OCI-LY7 (cell line): ENCODE results near the gene MAML3. TPM values are rescaled to one million over a fixed set of nuclear protein-coding genes. Genes with fewer than 3 reads are reported as not detected.

ENCODE experiments used
- BruUV-seq: library from RNA; stranded (reverse); fragments of 400-500 nt; replicated peaks from 2 replicates; lab custom pipeline; 2021; lab: Mats Ljungman, UMichigan
- CTCF ChIA-PET: fragments of 300-600 bp; sonication (Branson Sonifier 250); formaldehyde crosslinking; loops from one replicate; lab custom pipeline; 2022; ENCODE audit warnings: antibody characterized with exemption; ENCODE audit not compliant: unreplicated experiment; lab: Charles Lee
- POLR2A ChIA-PET: fragments of 300-600 bp; sonication (Branson Sonifier 250); formaldehyde crosslinking; loops from one replicate; lab custom pipeline; 2022; ENCODE audit warnings: antibody characterized with exemption; lab: Charles Lee
- DNase-seq: peaks from one replicate; pipeline ENCODE4 v3.0.0-alpha.2; 2015; ENCODE audit warnings: low spot score
- H2AFZ ChIP-seq: fragments of 200-600 bp; sonication (generic), shearing (Covaris generic); 2 replicates; pipeline ENCODE4 v1.6.1; 2014; ENCODE audit warnings: mild to moderate bottlenecking, antibody characterized with exemption, low read length, moderate library complexity
- H3K27ac ChIP-seq: fragments of 200-600 bp; sonication (generic); 2 replicates; pipeline ENCODE4 v1.5.1; 2014; ENCODE audit warnings: mixed run types, low read depth, mild to moderate bottlenecking, moderate library complexity, low read length, inconsistent platforms; ENCODE audit not compliant: poor library complexity, severe bottlenecking
- H3K36me3 ChIP-seq: fragments of 200-600 bp; sonication (generic); 2 replicates; pipeline ENCODE4 v1.6.1; 2014; ENCODE audit warnings: mild to moderate bottlenecking, antibody characterized with exemption, low read length, moderate library complexity, mixed read lengths; ENCODE audit not compliant: insufficient read depth
- H3K4me1 ChIP-seq: fragments of 200-600 bp; sonication (generic); 2 replicates; pipeline ENCODE4 v1.5.1; 2014; ENCODE audit warnings: mild to moderate bottlenecking, low read length; ENCODE audit not compliant: insufficient read depth, poor library complexity, severe bottlenecking
- H3K4me2 ChIP-seq: fragments of 200-600 bp; sonication (generic); 2 replicates; pipeline ENCODE4 v1.6.1; 2014; ENCODE audit warnings: mild to moderate bottlenecking, low read length
- H3K4me3 ChIP-seq: fragments of 200-600 bp; sonication (generic); 2 replicates; pipeline ENCODE4 v1.5.1; 2014; ENCODE audit warnings: mild to moderate bottlenecking, low read depth, low read length; ENCODE audit not compliant: poor library complexity, severe bottlenecking
- H3K79me2 ChIP-seq: fragments of 200-600 bp; sonication (generic); 2 replicates; pipeline ENCODE4 v1.6.1; 2016; ENCODE audit warnings: low read depth, mild to moderate bottlenecking, low read length, moderate library complexity, mixed read lengths; ENCODE audit not compliant: insufficient read depth
- H3K9me2 ChIP-seq: fragments of 200-600 bp; sonication (generic); 2 replicates; pipeline ENCODE4 v1.6.1; 2016; ENCODE audit warnings: mild to moderate bottlenecking, low read length, mixed read lengths; ENCODE audit not compliant: insufficient read depth
- H3K9me3 ChIP-seq: fragments of 200-600 bp; sonication (generic); 2 replicates; pipeline ENCODE4 v1.6.1; 2014; ENCODE audit warnings: mild to moderate bottlenecking, mixed run types, low read length, mixed read lengths
- H4K20me1 ChIP-seq: fragments of 200-600 bp; sonication (generic); 2 replicates; pipeline ENCODE4 v1.6.1; 2014; ENCODE audit warnings: mild to moderate bottlenecking, antibody characterized with exemption, low read length, moderate library complexity, mixed read lengths; ENCODE audit not compliant: insufficient read depth
- EZH2phosphoT487 ChIP-seq: fragments of 200-600 bp; sonication (generic); IDR thresholded peaks from 2 replicates; pipeline ENCODE4 v1.6.1; 2018; ENCODE audit warnings: low read depth, borderline replicate concordance, mild to moderate bottlenecking, mixed run types, antibody characterized with exemption, low read length, moderate library complexity, mixed read lengths
- intact Hi-C: fragments of 100-400 bp; cut with micrococcal nuclease; formaldehyde crosslinking; loops from one replicate; pipeline ENCODE4 v1.10.0; 2022; ENCODE audit not compliant: unreplicated experiment
- total RNA-seq, 2 experiments: library from RNA; depleted of rRNA in 1 of 2; stranded (reverse); fragments of >200 nt in 1 of 2; shearing (Covaris generic) in 1 of 2; gene quantifications; 2 replicates each; pipeline ENCODE4 v1.2.3, GENCODE V29; 2014 to 2022
- TF ChIP-seq, protein P1 (sequence below): fragments of 200-600 bp; sonication (generic); conservative IDR thresholded peaks from 2 replicates; pipeline ENCODE4 v1.5.1; 2014; ENCODE audit warnings: mild to moderate bottlenecking, antibody characterized with exemption, low read length, moderate library complexity, mixed read lengths

The MAML3 gene
- total RNA-seq, 2 experiments from 2014 or later: 0.80 to 1.2 TPM

GRCh38 chr4:139779691-139780090, 374.3 kb downstream of the MAML3 start:
- Histone ChIP-seq H3K27ac (no peak overlapping the region), H3K4me2 (no peak overlapping the region), H3K9me3 (no peaks in the 10 kb centered on the region), H2AFZ (no peak overlapping the region), H3K9me2 (no peaks in the 10 kb centered on the region), H4K20me1 (no peaks in the 10 kb centered on the region), H3K79me2 (no peaks in the 10 kb centered on the region), H3K4me1 (no peaks in the 10 kb centered on the region), H3K4me3 (no peak overlapping the region), H3K36me3 (no peaks in the 10 kb centered on the region)
- intact Hi-C loops: no loop called here
- ChIA-PET POLR2A (no interaction called here), CTCF (no interaction called here)
- TF ChIP-seq EZH2phosphoT487: no peak
- TF ChIP-seq, protein P1, sequence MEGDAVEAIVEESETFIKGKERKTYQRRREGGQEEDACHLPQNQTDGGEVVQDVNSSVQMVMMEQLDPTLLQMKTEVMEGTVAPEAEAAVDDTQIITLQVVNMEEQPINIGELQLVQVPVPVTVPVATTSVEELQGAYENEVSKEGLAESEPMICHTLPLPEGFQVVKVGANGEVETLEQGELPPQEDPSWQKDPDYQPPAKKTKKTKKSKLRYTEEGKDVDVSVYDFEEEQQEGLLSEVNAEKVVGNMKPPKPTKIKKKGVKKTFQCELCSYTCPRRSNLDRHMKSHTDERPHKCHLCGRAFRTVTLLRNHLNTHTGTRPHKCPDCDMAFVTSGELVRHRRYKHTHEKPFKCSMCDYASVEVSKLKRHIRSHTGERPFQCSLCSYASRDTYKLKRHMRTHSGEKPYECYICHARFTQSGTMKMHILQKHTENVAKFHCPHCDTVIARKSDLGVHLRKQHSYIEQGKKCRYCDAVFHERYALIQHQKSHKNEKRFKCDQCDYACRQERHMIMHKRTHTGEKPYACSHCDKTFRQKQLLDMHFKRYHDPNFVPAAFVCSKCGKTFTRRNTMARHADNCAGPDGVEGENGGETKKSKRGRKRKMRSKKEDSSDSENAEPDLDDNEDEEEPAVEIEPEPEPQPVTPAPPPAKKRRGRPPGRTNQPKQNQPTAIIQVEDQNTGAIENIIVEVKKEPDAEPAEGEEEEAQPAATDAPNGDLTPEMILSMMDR: no peak
- DNase-seq: no peak
- no TSS peak for BruUV-seq

DNA sequence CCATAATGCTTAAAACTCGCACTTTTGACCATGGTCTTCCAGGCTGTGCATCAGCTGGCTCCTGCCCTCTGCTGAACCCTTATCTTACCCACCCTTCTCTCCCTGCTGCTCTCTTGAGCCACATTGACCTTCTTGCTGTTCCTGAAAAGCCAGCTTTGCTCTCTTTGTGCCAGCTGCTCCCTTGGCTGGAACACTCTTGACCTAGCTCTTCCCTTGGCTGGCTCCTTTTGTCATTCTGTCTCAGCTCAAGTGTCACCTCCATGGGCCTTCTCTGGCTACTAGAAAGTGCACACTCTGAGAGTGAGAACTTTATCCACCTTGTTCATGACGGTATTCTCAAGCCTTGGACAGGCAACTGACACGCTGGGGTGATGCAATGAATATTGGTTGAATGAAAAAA, 376.2 kb downstream of the MAML3 start:
- Histone ChIP-seq H3K27ac (no peak overlapping the region), H3K4me1 (no peaks in the 10 kb centered on the region), H3K9me3 (no peaks in the 10 kb centered on the region), H3K79me2 (no peaks in the 10 kb centered on the region), H3K36me3 (no peaks in the 10 kb centered on the region), H3K4me3 (no peak overlapping the region), H3K9me2 (no peaks in the 10 kb centered on the region), H4K20me1 (no peaks in the 10 kb centered on the region), H2AFZ (no peak overlapping the region), H3K4me2 (no peak overlapping the region)
- no TSS peak for BruUV-seq
- CTCF ChIA-PET: interaction anchor here (0.6 kb wide), 1 partner anchor 34 kb away, joined by 3 read pairs; no protein-coding TSS in a partner anchor
- POLR2A ChIA-PET: no interaction called here
- DNase-seq: no peak
- intact Hi-C loops: no loop called here
- TF ChIP-seq, protein P1: no peak
- no peak for TF ChIP-seq EZH2phosphoT487

DNA sequence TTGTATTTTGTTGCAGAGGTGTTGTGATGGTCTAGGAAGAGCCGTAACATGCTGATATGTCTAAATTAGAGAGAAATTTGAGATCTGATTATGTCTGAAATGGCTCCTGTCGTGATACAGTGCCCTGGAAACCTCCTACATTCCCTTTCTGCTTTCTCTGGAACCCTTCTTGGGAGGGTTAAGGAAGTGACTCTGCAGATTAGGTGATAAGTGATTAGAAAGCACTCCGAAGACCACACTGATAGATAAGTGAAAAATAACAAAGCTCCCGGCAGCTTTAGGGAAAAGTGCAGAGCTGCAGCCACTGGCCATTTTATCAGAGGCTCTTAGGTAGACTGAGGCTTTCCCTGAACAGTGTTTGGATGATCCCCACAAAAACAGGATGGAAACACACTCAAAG, 377.7 kb downstream of the MAML3 start:
- Histone ChIP-seq H3K4me3 (no peak overlapping the region), H3K4me1 (no peaks in the 10 kb centered on the region), H2AFZ (no peak overlapping the region), H3K79me2 (no peaks in the 10 kb centered on the region), H4K20me1 (no peaks in the 10 kb centered on the region), H3K27ac (no peak overlapping the region), H3K9me2 (no peaks in the 10 kb centered on the region), H3K4me2 (no peak overlapping the region), H3K9me3 (no peaks in the 10 kb centered on the region), H3K36me3 (no peaks in the 10 kb centered on the region)
- ChIA-PET POLR2A (no interaction called here), CTCF (no interaction called here)
- no peak for DNase-seq
- no TSS peak for BruUV-seq
- intact Hi-C loops: no loop called here
- TF ChIP-seq EZH2phosphoT487: no peak
- TF ChIP-seq, protein P1: no peak
